HFF-Myc (cell line): ENCODE results near the gene SYNDIG1.

Experiments used
- DNase-seq: peaks from one replicate; pipeline ENCODE4 v3.0.0-alpha.2; 2011; ENCODE audit warnings: low read depth; ENCODE audit errors: extremely low read depth
- H3K4me3 ChIP-seq: replicated peaks from 2 replicates; pipeline ENCODE4 v1.5.1; 2011; ENCODE audit warnings: low read depth, mild to moderate bottlenecking, control low read depth, low read length
- CTCF ChIP-seq: IDR thresholded peaks from 2 replicates; pipeline ENCODE4 v1.5.1; 2012; ENCODE audit warnings: mild to moderate bottlenecking, low read depth, low read length, control low read depth; ENCODE audit errors: missing control alignments

The SYNDIG1 gene

GRCh38 chr20:24483435-24484080 is 14.1 kb downstream of the SYNDIG1 start:
- DNase-seq = no peak
- TF ChIP-seq CTCF = no peak
- no peak overlapping the region for H3K4me3 ChIP-seq

GRCh38 chr20:24484081-24484450 is 14.6 kb downstream of the SYNDIG1 start:
- no peak for TF ChIP-seq CTCF
- no peak for DNase-seq
- H3K4me3 ChIP-seq = no peak overlapping the region

- no peak for DNase-seq
- no peak overlapping the region for H3K4me3 ChIP-seq
- no peak for TF ChIP-seq CTCF
These were observed 16.6 kb downstream of the SYNDIG1 start for GRCh38 chr20:24485981-24486380.

GRCh38 chr20:24487240-24487639 is 17.8 kb downstream of the SYNDIG1 start:
- H3K4me3 ChIP-seq = no peak overlapping the region
- TF ChIP-seq CTCF = no peak
- DNase-seq = no peak

- no peak for DNase-seq
- H3K4me3 ChIP-seq = no peak overlapping the region
- TF ChIP-seq CTCF = no peak
These were observed 18.2 kb downstream of the SYNDIG1 start for GRCh38 chr20:24487648-24488047.

- TF ChIP-seq CTCF = no peak
- no peak for DNase-seq
- no peak overlapping the region for H3K4me3 ChIP-seq
These were observed 18.8 kb downstream of the SYNDIG1 start for GRCh38 chr20:24488064-24488799.
